NCI-H748 (cell line): Measurements from ENCODE around the gene RAET1L.
"Not testable (repeated sequence)": the region's sequence is repeated elsewhere in the genome, so short reads cannot be mapped to it uniquely, and the experiment has no call there.

ENCODE experiments used
- DNase-seq: peaks from one replicate; lab custom pipeline; 2025; ENCODE audit not compliant: unreplicated experiment; lab: John Stamatoyannopoulos, UW

The RAET1L gene

GRCh38 chr6:150025201-150025917 is at the start of gene RAET1L:
RAET1L (minus strand) TSS chr6:150025532; CDS start chr6:150025471, 61 bp downstream.
- DNase-seq, result no peak

GRCh38 chr6:150075034-150075421 is 49.7 kb upstream of the RAET1L start:
- DNase-seq, result no peak

GRCh38 chr6:150074396-150075033 is 49.2 kb upstream of the RAET1L start:
- DNase-seq, result not testable (repeated sequence)

- DNase-seq, result peak; percentile 62
Observed at GRCh38 chr6:150072201-150072600, 46.9 kb upstream of the RAET1L start.

- no peak for DNase-seq
Observed at GRCh38 chr6:150070236-150070818, 45.0 kb upstream of the RAET1L start.

- peak; percentile 49 for DNase-seq
Observed at GRCh38 chr6:150069706-150070105, 44.4 kb upstream of the RAET1L start.

- DNase-seq, result peak; percentile 76
Observed at GRCh38 chr6:150068720-150069648, 43.7 kb upstream of the RAET1L start, which contains the start of gene ULBP3. ULBP3 (minus strand) TSS chr6:150069121; CDS start chr6:150069066, 55 bp downstream.

- no peak for DNase-seq
Observed at GRCh38 chr6:150068151-150068550, 42.8 kb upstream of the RAET1L start.

- DNase-seq, result no peak
Observed at GRCh38 chr6:150065083-150065482, 39.8 kb upstream of the RAET1L start.

GRCh38 chr6:150063640-150064039 is 38.3 kb upstream of the RAET1L start:
- DNase-seq, result no peak

- not testable (repeated sequence) for DNase-seq
Observed at GRCh38 chr6:150059973-150060372, 34.6 kb upstream of the RAET1L start.

- DNase-seq, result no peak
Observed at GRCh38 chr6:150058986-150059385, 33.7 kb upstream of the RAET1L start.

GRCh38 chr6:150058231-150058792 is 33.0 kb upstream of the RAET1L start:
- no peak for DNase-seq

- DNase-seq, result no peak
Observed at GRCh38 chr6:150057501-150057951, 32.2 kb upstream of the RAET1L start.

- DNase-seq, result no peak
Observed at GRCh38 chr6:150056916-150057315, 31.6 kb upstream of the RAET1L start.

- no peak for DNase-seq
Observed at GRCh38 chr6:150056156-150056555, 30.8 kb upstream of the RAET1L start.

GRCh38 chr6:150055131-150055530 is 29.8 kb upstream of the RAET1L start:
- no peak for DNase-seq

GRCh38 chr6:150053450-150053849 is 28.1 kb upstream of the RAET1L start:
- no peak for DNase-seq

- DNase-seq, result no peak
Observed at GRCh38 chr6:150050846-150051245, 25.5 kb upstream of the RAET1L start.

- no peak for DNase-seq
Observed at GRCh38 chr6:150048099-150048498, 22.8 kb upstream of the RAET1L start.

GRCh38 chr6:150046943-150047342 is 21.6 kb upstream of the RAET1L start:
- no peak for DNase-seq
